Tibial nerve (tissue), 4 donors: ENCODE measurements around the gene TOMM34.

ENCODE experiments used
- CTCF ChIP-seq, 5 experiments: fragments of 200-600 bp in 3 of 5; fragments of 450-650 bp in 2 of 5; sonication (generic) in 3 of 5; IDR thresholded peaks; one replicate each; pipeline ENCODE4 v1.5.1; 2016 to 2019; ENCODE audit warnings: antibody characterized with exemption in 5 of 5, mild to moderate bottlenecking in 3 of 5, moderate library complexity in 2 of 5
- EP300 ChIP-seq, 2 donors: sonication (generic); formaldehyde crosslinking; IDR thresholded peaks; one replicate each; pipeline ENCODE4 v1.6.1; 2017; ENCODE audit warnings: antibody characterized with exemption in 2 of 2, mild to moderate bottlenecking in 1 of 2
- POLR2A ChIP-seq, 2 donors: fragments of 450-650 bp; IDR thresholded peaks; one replicate each; pipeline ENCODE4 v1.6.1; 2017; ENCODE audit warnings: antibody characterized with exemption in 2 of 2, mild to moderate bottlenecking in 2 of 2, moderate library complexity in 2 of 2

GRCh38 chr20:44959638-44960102 is 527 bp downstream of the TOMM34 start:
- no peak for TF ChIP-seq POLR2A (IDR thresholded peaks at IDR 0.05)
- TF ChIP-seq CTCF (IDR thresholded peaks at IDR 0.05) = no peak
- no peak for TF ChIP-seq EP300 (IDR thresholded peaks at IDR 0.05)
